Right lobe of liver (tissue), 6 donors: ENCODE measurements around the gene ROPN1B. TPM values are rescaled to one million over a fixed set of nuclear protein-coding genes. Genes with fewer than 3 reads are reported as not detected.

ENCODE experiments used
- ATAC-seq, 4 donors: fragments of 200-7000 bp; cut with Tn5 transposase; one replicate each; pipeline ENCODE4 v1.9.1; 2020; ENCODE audit warnings: mild to moderate bottlenecking in 4 of 4, moderate library complexity in 4 of 4
- DNase-seq, 3 donors: peaks; one replicate each; pipeline ENCODE4 v3.0.0-alpha.2; 2020
- H3K27ac ChIP-seq, 3 donors: fragments of 200-600 bp; one replicate each; pipeline ENCODE4 v1.8.0; 2022
- H3K27me3 ChIP-seq, 2 donors: fragments of 200-600 bp; one replicate each; pipeline ENCODE4 v1.8.0; 2022
- H3K36me3 ChIP-seq, 4 donors: fragments of 200-600 bp; sonication (generic) in 1 of 4; one replicate each; pipeline versions ENCODE4 v1.5.1 to v1.8.0; 2017 to 2022; ENCODE audit warnings: control low read depth in 1 of 4
- H3K4me1 ChIP-seq, 4 donors: fragments of 200-600 bp; sonication (generic) in 1 of 4; one replicate each; pipeline versions ENCODE4 v1.5.1 to v1.8.0; 2017 to 2022; ENCODE audit warnings: control low read depth in 1 of 4
- H3K4me3 ChIP-seq, 3 donors: fragments of 200-600 bp; one replicate each; pipeline ENCODE4 v1.8.0; 2022
- H3K9me3 ChIP-seq, 4 donors: fragments of 200-600 bp; sonication (generic) in 1 of 4; one replicate each; pipeline versions ENCODE4 v1.5.1 to v1.8.0; 2017 to 2022; ENCODE audit warnings: control low read depth in 1 of 4
- CTCF ChIP-seq, 4 donors: fragments of 200-600 bp in 3 of 4; fragments of 450-650 bp in 1 of 4; IDR thresholded peaks; one replicate each; pipeline versions ENCODE4 v1.5.1 to v1.8.0; 2016 to 2022; ENCODE audit warnings: antibody characterized with exemption in 4 of 4, mild to moderate bottlenecking in 2 of 4
- POLR2A ChIP-seq: fragments of 450-650 bp; IDR thresholded peaks from one replicate; pipeline ENCODE4 v1.6.1; 2017; ENCODE audit warnings: antibody characterized with exemption, mild to moderate bottlenecking
- WGBS: methylation state at CpG from one replicate; pipeline ENCODE4 v1.1.6; 2018; ENCODE audit warnings: low coverage, low lambda C conversion rate; ENCODE audit not compliant: insufficient coverage; ENCODE audit errors: missing lambda C conversion rate; 5-methylcytosine and 5-hydroxymethylcytosine counted together
- intact Hi-C, 2 donors: fragments of 100-400 bp; cut with DNase I; formaldehyde crosslinking; loops; one replicate each; pipeline versions ENCODE4 v1.11.2 to v1.14.1; 2022
- total RNA-seq, 6 experiments: library from RNA; depleted of rRNA in 2 of 6; stranded (reverse); fragments of >200 nt in 2 of 6; fragmentation: NEBNext Ultra II Directional in 3 of 6; extraction: Animal tissue kit (Norgen Biotek cat#: 25700) in 3 of 6; gene quantifications; one replicate each; pipeline versions ENCODE4 v1.1.0 to v1.2.4, GENCODE V29; 2016 to 2023
- donor health status: DM: no; HTN: yes; CAD: no.
- donor health status: DM: no; HTN: no; CAD: no.
- donor health status: DM: no; HTN: no; CAD: no.
- donor health status: DM: no; HTN: yes; CAD: no.
- donor health status: DM: no; HTN: yes; CAD: no.

ROPN1B gene
- total RNA-seq, 6 experiments from 2014 or later = 0.46 to 2.0 (median 0.60) TPM; not detected in 1

DNA sequence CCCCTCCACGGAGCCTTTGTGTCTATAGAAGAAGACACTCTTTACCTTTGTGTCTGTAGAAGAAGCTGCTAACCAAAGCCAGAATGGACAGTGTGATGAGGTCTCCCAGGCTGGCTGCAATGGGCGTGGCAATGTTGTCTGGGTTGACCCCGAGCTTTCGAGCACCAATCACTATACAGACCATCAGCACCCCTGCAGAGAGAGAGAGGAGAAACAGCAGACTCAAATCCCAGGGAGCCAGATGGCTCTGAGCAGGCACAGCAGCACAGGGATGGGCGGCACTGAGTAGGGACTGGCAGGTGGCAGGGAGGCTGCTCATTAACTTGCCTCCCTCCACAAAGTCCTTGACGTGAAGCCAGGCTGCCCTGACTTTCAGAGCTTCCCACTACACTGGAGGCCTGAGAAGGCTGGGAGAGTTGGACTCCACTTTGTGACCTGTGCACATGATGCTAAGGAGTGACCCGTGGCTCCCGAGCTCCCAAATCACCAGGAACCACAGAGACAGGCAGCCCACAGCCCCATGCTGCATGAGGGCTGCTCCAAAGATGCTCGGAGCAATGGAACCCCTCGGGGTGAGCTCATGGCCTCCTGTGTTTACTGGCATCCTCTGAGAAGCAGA lies 53.9 kb downstream of the ROPN1B start:
- H3K4me3 ChIP-seq = no peak overlapping the region
- no peaks in the 10 kb centered on the region for H3K36me3 ChIP-seq
- no CpG with 5 or more reads among the region's 10 CpGs for whole genome bisulfite sequencing
- no peak for TF ChIP-seq POLR2A
- TF ChIP-seq CTCF (IDR thresholded peaks at IDR 0.05) = no peak
- no peaks in the 10 kb centered on the region for H3K9me3 ChIP-seq
- H3K4me1 ChIP-seq = no peaks in the 10 kb centered on the region
- intact Hi-C loops = no loop called here
- no peak overlapping the region for H3K27ac ChIP-seq
- ATAC-seq = no peak
- no peak for DNase-seq
- H3K27me3 ChIP-seq = no peaks in the 10 kb centered on the region

DNA sequence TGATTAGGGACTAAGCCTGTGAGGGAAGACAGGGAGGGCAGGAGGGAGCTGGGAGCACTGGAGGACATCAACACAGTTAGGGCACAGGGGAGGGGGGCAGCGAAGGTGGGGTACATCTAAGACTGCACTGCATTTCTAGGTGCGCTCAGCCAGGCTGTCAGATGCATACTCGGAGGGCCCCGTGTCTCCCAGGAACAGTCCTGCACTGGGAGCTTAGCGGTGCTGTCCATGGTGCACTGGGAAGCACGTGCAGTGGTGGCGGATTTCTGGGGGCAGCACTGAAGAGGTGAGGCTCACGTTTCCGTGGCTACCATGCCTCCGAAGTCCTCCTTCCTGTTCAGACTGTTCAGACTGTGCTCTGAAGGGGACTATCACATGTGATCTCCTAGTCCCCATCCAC lies 54.4 kb downstream of the ROPN1B start:
- WGBS = 71% methylated on average over 4 of the region's 10 CpGs
- DNase-seq = no peak

DNA sequence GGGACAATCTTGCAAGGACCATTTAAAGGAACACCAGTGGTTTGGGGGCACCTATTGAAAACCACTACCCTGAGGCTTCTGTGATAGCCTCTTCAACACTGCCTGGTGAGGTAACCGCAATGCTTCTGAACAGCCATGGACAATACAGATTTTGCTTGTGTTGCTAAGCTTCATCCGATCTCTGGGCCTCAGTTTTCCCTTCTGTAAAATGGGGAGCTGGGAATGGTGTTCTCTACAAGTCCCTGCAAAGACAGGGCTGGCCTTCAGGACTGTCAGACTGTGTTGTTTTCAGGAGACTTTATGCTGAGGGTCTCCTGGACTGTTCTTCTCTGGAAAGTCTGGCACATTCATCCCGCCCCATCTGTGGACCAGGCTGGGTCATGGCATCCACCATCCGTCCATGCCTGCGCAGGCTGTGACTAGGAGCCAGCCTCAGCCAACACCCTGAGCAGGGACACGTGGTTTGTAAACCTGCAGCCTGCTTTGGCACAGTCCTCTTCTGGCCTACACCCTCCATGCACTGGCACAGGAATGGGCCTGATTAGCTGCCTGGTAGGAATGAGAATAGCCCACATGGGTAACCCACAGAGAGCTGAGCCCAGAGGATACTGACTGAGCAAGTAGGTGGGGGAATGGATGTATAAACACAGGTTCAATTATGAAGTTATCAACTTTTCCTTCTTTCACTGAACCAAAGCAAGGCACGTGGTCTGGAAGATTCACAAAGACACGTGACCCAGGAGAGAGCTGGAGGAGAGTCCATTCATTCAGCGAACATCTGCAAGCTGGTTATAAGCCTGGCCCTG lies 55.3 kb downstream of the ROPN1B start:
- TF ChIP-seq CTCF (IDR thresholded peaks at IDR 0.05) (no peak), POLR2A (no peak)
- Histone ChIP-seq H3K27me3 (no peaks in the 10 kb centered on the region), H3K27ac (no peak overlapping the region), H3K4me3 (no peak overlapping the region), H3K4me1 (no peaks in the 10 kb centered on the region), H3K9me3 (no peaks in the 10 kb centered on the region), H3K36me3 (no peaks in the 10 kb centered on the region)
- intact Hi-C loops = no loop called here
- ATAC-seq (no peak), DNase-seq (no peak)
- 91% methylated on average over 5 of the region's 9 CpGs for WGBS

More for the DNA sequence above, 54.4 kb downstream of the ROPN1B start:
- Histone ChIP-seq H3K36me3 (no peaks in the 10 kb centered on the region), H3K27me3 (no peaks in the 10 kb centered on the region), H3K27ac (no peak overlapping the region), H3K9me3 (no peaks in the 10 kb centered on the region), H3K4me3 (no peak overlapping the region), H3K4me1 (no peaks in the 10 kb centered on the region)
- intact Hi-C loops = no loop called here
- no peak for TF ChIP-seq CTCF (IDR thresholded peaks at IDR 0.05)
- no peak for TF ChIP-seq POLR2A
- no peak for ATAC-seq

- ATAC-seq (no peak), DNase-seq (no peak)
- no peaks in the 10 kb centered on the region for H3K27me3 ChIP-seq
- no peak overlapping the region for H3K27ac ChIP-seq
- WGBS = 92% methylated on average over 9 of the region's 14 CpGs
- H3K9me3 ChIP-seq = no peaks in the 10 kb centered on the region
- H3K36me3 ChIP-seq = no peaks in the 10 kb centered on the region
- intact Hi-C loops = no loop called here
- H3K4me3 ChIP-seq = no peak overlapping the region
- no peaks in the 10 kb centered on the region for H3K4me1 ChIP-seq
- TF ChIP-seq CTCF (IDR thresholded peaks at IDR 0.05) (no peak), POLR2A (no peak)
These were observed 56.2 kb downstream of the ROPN1B start for GRCh38 chr3:126025116-126025729.
